B cell (primary cell): ENCODE results near the gene WFDC1. TPM values are rescaled to one million over a fixed set of nuclear protein-coding genes. Genes with fewer than 3 reads are reported as not detected.

Experiments used
- ATAC-seq: fragments of 200-7000 bp; cut with Tn5 transposase; one replicate; pipeline ENCODE4 v1.10.0; 2021; ENCODE audit warnings: low read depth, mild to moderate bottlenecking, moderate number of reproducible peaks, moderate library complexity
- CTCF ChIA-PET: fragments of 350-600 bp; sonication (Branson Sonifier 250); formaldehyde crosslinking; loops from one replicate; lab custom pipeline; 2021; ENCODE audit warnings: antibody characterized with exemption, inconsistent platforms; lab: Charles Lee
- POLR2A ChIA-PET: fragments of 350-600 bp; sonication (Branson Sonifier 250); formaldehyde crosslinking; loops from one replicate; lab custom pipeline; 2021; ENCODE audit warnings: antibody characterized with exemption; lab: Charles Lee
- DNase-seq: peaks from one replicate; pipeline ENCODE4 v3.0.0; 2013
- H2AFZ ChIP-seq: 2 replicates; pipeline ENCODE4 v1.6.1; 2012; ENCODE audit warnings: mild to moderate bottlenecking, low read depth, low read length; ENCODE audit not compliant: insufficient read depth, poor library complexity, severe bottlenecking
- H3K27ac ChIP-seq, 2 donors: 1 replicate in 1 of 2; 2 replicates in 1 of 2; pipeline ENCODE4 v1.5.1; 2012 to 2013; ENCODE audit warnings: low read length in 2 of 2, mild to moderate bottlenecking in 2 of 2, moderate library complexity in 1 of 2
- H3K27me3 ChIP-seq, 4 experiments: fragments of 200-600 bp in 1 of 4; sonication (generic) in 1 of 4; replicated peaks in 1 of 4; 1 replicate in 2 of 4; 2 replicates in 2 of 4; pipeline versions ENCODE4 v1.6.1 to v1.7.0; 2013 to 2016; ENCODE audit warnings: low read length in 3 of 4, mild to moderate bottlenecking in 2 of 4, mixed read lengths in 1 of 4, moderate library complexity in 1 of 4; ENCODE audit not compliant: insufficient read depth in 4 of 4, control insufficient read depth in 3 of 4; ENCODE audit errors: control extremely low read depth in 1 of 4
- H3K36me3 ChIP-seq, 2 experiments: replicated peaks in 1 of 2; 1 replicate in 1 of 2; 2 replicates in 1 of 2; pipeline versions ENCODE4 v1.6.1 to v1.7.1; 2013; ENCODE audit warnings: low read length in 1 of 2; ENCODE audit not compliant: insufficient read depth in 2 of 2, control insufficient read depth in 1 of 2; ENCODE audit errors: control extremely low read depth in 1 of 2, extremely low read depth in 1 of 2
- H3K4me1 ChIP-seq, 2 donors: fragments of 200-600 bp in 1 of 2; sonication (generic) in 1 of 2; 1 replicate in 1 of 2; 2 replicates in 1 of 2; pipeline versions ENCODE4 v1.5.1 to v1.6.1; 2013 to 2017; ENCODE audit warnings: low read length in 2 of 2; ENCODE audit not compliant: control insufficient read depth in 2 of 2, insufficient read depth in 2 of 2
- H3K4me2 ChIP-seq: replicated peaks from 2 replicates; pipeline ENCODE3; 2012; ENCODE audit warnings: mild to moderate bottlenecking, low read depth, low read length; ENCODE audit not compliant: poor library complexity, severe bottlenecking
- H3K4me3 ChIP-seq, 5 experiments: fragments of 200-600 bp in 1 of 5; sonication (generic) in 1 of 5; 1 replicate in 3 of 5; 2 replicates in 2 of 5; pipeline versions ENCODE4 v1.5.1 to v1.7.0; 2011 to 2016; ENCODE audit warnings: low read length in 4 of 5, mild to moderate bottlenecking in 4 of 5, low read depth in 2 of 5, control low read depth in 1 of 5, moderate library complexity in 1 of 5; ENCODE audit not compliant: insufficient read depth in 1 of 5; ENCODE audit errors: control extremely low read depth in 1 of 5, extremely low read depth in 1 of 5
- H3K79me2 ChIP-seq: fragments of 200-600 bp; sonication (generic); one replicate; pipeline ENCODE4 v1.6.0; 2016; ENCODE audit warnings: low read length; ENCODE audit not compliant: control insufficient read depth, insufficient read depth
- H3K9ac ChIP-seq: fragments of 200-600 bp; sonication (generic); 2 replicates; pipeline ENCODE4 v1.6.1; 2017; ENCODE audit warnings: mild to moderate bottlenecking, low read length, moderate library complexity
- H3K9me3 ChIP-seq, 3 donors: one replicate each; pipeline versions ENCODE4 v1.6.1 to v1.7.1; 2013; ENCODE audit warnings: low read length in 2 of 3; ENCODE audit not compliant: control insufficient read depth in 2 of 3, insufficient read depth in 1 of 3; ENCODE audit errors: control extremely low read depth in 1 of 3
- H4K20me1 ChIP-seq: 2 replicates; pipeline ENCODE4 v1.6.0; 2012; ENCODE audit warnings: mild to moderate bottlenecking, low read length; ENCODE audit not compliant: insufficient read depth, control insufficient read depth, poor library complexity, severe bottlenecking
- H3K27ac Mint-ChIP-seq: one replicate; pipeline ENCODE4 v1.8.0; 2021; ENCODE audit warnings: mixed read lengths
- H3K27me3 Mint-ChIP-seq: one replicate; pipeline ENCODE4 v1.8.0; 2021; ENCODE audit warnings: mixed read lengths
- H3K4me1 Mint-ChIP-seq: one replicate; pipeline ENCODE4 v1.8.0; 2021; ENCODE audit warnings: mixed read lengths
- H3K4me3 Mint-ChIP-seq: one replicate; pipeline ENCODE4 v1.8.0; 2021; ENCODE audit warnings: mixed read lengths
- H3K9me3 Mint-ChIP-seq: one replicate; pipeline ENCODE4 v1.8.0; 2022; ENCODE audit warnings: mixed read lengths; ENCODE audit not compliant: insufficient read depth
- CTCF ChIP-seq: fragments of 200-600 bp; IDR thresholded peaks from one replicate; pipeline ENCODE4 v1.8.0; 2022; ENCODE audit warnings: antibody characterized with exemption, mild to moderate bottlenecking
- EZH2 ChIP-seq: IDR thresholded peaks from 2 replicates; pipeline ENCODE4 v1.6.1; 2012; ENCODE audit warnings: borderline replicate concordance, low read depth, mild to moderate bottlenecking, moderate library complexity, low read length; ENCODE audit not compliant: insufficient read depth, poor library complexity, severe bottlenecking
- WGBS: methylation state at CpG from one replicate; pipeline ENCODE4 v1.1.5; 2013; ENCODE audit warnings: missing lambda C conversion rate; ENCODE audit not compliant: insufficient coverage; 5-methylcytosine and 5-hydroxymethylcytosine counted together
- intact Hi-C: fragments of 100-400 bp; cut with micrococcal nuclease; formaldehyde crosslinking; loops from one replicate; pipeline ENCODE4 v1.10.0; 2022
- polyA plus RNA-seq: library from polyadenylated mRNA; depleted of rRNA; stranded (reverse); fragments of >200 nt; gene quantifications from 2 replicates; pipeline ENCODE4 v1.2.3, GENCODE V29; 2012
- total RNA-seq, 2 donors: library from RNA; stranded (reverse); fragments of 120-200 nt in 1 of 2; gene quantifications; 1 replicate in 1 of 2; 2 replicates in 1 of 2; pipeline versions ENCODE4 v1.2.3 to v1.2.4, GENCODE V29; 2013 to 2022

The WFDC1 gene
- total and polyA plus RNA-seq, 2 donors (not counting 1 experiment from before 2014, with no cell fraction given), result not detected

- no peak overlapping the region for H2AFZ ChIP-seq
- no peak overlapping the region for H3K9ac ChIP-seq
- no peaks in the 10 kb centered on the region for H3K27me3 ChIP-seq
- intact Hi-C loops, result no loop called here
- H3K36me3 ChIP-seq, result no peaks in the 10 kb centered on the region
- WGBS, result 79% methylated on average over 2 of the region's 4 CpGs
- H3K27ac Mint-ChIP-seq, result no peak overlapping the region
- no peaks in the 10 kb centered on the region for H3K9me3 Mint-ChIP-seq
- no peaks in the 10 kb centered on the region for H4K20me1 ChIP-seq
- ATAC-seq (no peak), DNase-seq (no peak)
- H3K4me1 Mint-ChIP-seq, result no peaks in the 10 kb centered on the region
- H3K9me3 ChIP-seq, result peaks cover 0 to 5% (median 0%) of the 10 kb centered on the region in 3 donors
- CTCF ChIA-PET, result no interaction called here
- no peaks in the 10 kb centered on the region for H3K79me2 ChIP-seq
- H3K4me1 ChIP-seq, result no peaks in the 10 kb centered on the region
- H3K27me3 Mint-ChIP-seq, result peaks cover 24% of the 10 kb centered on the region
- no peak overlapping the region for H3K4me3 Mint-ChIP-seq
- no peak overlapping the region for H3K27ac ChIP-seq
- H3K4me2 ChIP-seq, result no peak overlapping the region
- POLR2A ChIA-PET, result no interaction called here
- TF ChIP-seq EZH2, result no peak
- no peak for TF ChIP-seq CTCF
- no peak overlapping the region for H3K4me3 ChIP-seq
These were observed 41.5 kb upstream of the WFDC1 start for GRCh38 chr16:84253173-84253572.

GRCh38 chr16:84254062-84254461 is 40.6 kb upstream of the WFDC1 start:
- peaks cover 0 to 12% (median 0%) of the 10 kb centered on the region in 3 donors for H3K9me3 ChIP-seq
- no peaks in the 10 kb centered on the region for H3K36me3 ChIP-seq
- no peak overlapping the region for H3K27ac Mint-ChIP-seq
- no peak overlapping the region for H3K4me3 ChIP-seq
- 3% methylated on average over 4 of the region's 4 CpGs for whole genome bisulfite sequencing
- DNase-seq (no peak), ATAC-seq (no peak)
- peaks cover 24% of the 10 kb centered on the region for H3K27me3 Mint-ChIP-seq
- POLR2A ChIA-PET, result no interaction called here
- no peak overlapping the region for H2AFZ ChIP-seq
- peaks cover 0 to 5% (median 0%) of the 10 kb centered on the region in 4 experiments for H3K27me3 ChIP-seq
- no peak overlapping the region for H3K9ac ChIP-seq
- H3K79me2 ChIP-seq, result no peaks in the 10 kb centered on the region
- CTCF ChIA-PET, result no interaction called here
- no peak overlapping the region for H3K27ac ChIP-seq
- H3K4me1 Mint-ChIP-seq, result no peaks in the 10 kb centered on the region
- no peaks in the 10 kb centered on the region for H3K9me3 Mint-ChIP-seq
- intact Hi-C loops, result no loop called here
- H3K4me1 ChIP-seq, result no peaks in the 10 kb centered on the region
- no peak overlapping the region for H3K4me3 Mint-ChIP-seq
- no peaks in the 10 kb centered on the region for H4K20me1 ChIP-seq
- no peak overlapping the region for H3K4me2 ChIP-seq
- no peak for TF ChIP-seq CTCF
- no peak for TF ChIP-seq EZH2
